Left hindlimb (tissue), 1 donor: ENCODE results near the gene SLC34A3.
A peak's percentile ranks its signal among the peaks of the same experiment; 100 is the strongest.

Source experiments
- DNase-seq: peaks from one replicate; pipeline ENCODE4 v3.0.0-alpha.2; 2018

The SLC34A3 gene

GRCh38 chr9:137198051-137198901 is 32.4 kb upstream of the SLC34A3 start:
- no peak for DNase-seq

GRCh38 chr9:137198902-137199283 is 31.8 kb upstream of the SLC34A3 start:
- no peak for DNase-seq

DNA sequence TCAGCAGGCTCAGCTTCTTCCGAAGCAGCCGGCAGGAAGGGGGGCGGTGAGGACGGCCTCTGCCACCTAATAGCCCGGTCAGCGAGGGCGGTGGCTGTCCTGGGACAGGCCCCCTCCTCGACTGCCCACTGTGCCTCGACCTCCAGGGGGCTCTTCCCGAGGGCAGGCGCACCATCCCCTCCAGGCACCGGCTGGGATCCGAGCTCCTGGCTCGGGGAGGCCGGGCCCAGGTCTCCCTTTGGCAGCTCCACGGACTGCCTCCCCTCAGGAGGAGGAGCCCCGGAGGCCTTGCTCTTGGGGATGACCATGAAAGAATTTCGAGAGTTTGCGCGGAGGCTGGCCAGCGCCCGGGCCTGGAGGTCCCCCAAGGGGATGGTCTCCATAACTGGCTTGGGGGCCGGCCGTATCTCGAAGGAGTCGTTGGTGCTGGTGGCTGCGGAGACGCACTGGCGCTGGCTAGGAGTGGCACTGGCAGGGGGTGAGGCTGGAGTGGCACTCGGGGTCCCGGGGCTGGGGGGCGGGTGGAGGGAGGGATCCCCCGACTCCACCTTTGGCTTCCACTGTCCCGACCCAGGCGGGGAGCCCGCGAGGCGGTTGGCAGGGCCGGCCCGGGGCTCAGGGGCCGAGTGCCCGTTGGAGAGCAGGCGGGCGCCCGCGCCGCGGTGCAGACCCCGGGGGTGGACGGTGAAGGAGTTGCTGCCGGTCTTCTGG is 31.1 kb upstream of the SLC34A3 start:
- DNase-seq, result no peak

DNA sequence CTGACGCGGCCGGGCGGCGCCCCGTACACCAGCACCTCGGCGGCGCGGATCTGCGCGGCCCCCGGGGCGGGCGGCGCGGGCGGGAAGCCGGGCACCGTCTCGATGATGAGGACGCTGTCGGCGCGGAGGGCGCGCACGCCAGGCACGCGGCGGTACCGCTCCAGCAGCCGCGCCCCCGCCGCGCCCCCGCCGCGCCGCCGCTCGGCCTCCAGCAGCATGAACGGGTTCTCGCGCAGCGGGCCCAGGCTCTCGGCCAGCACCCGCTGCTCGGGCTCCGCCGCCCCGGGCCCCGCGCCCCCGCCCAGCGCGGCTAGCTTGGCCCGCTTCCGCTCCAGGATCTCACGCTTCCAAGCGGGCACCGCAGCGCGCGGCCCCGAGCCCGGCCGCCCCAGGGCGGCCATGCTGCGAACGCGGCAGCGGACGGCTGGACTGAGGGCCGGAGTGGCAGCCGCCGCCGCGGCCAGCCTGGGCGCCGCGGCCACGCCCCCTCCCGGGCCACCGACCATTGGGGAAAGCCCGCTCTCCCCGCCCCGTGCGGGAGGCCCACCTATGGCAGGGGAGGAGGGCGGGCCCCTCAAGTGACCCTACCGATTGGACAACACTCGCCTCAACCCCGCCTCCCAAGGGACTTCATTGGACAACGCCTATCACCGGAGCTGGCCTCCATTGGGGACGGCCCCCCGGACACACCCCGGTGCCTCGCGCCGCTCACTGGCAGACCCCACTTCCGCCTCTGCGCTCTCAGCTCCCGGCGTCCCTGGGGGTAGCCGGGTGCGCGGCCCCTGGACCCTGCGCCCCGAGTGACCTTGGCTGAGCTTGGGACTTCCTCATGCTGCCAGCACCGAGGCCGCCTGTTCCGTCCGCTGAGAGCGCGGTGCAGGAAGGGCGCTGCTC is 30.1 kb upstream of the SLC34A3 start, which contains the start of gene TPRN:
Gene TPRN (minus strand): TSS at position 431 of the 894 bp plus-strand sequence. CDS start 30 bp downstream, at position 401.
- DNase-seq, result peak; percentile 98

DNA sequence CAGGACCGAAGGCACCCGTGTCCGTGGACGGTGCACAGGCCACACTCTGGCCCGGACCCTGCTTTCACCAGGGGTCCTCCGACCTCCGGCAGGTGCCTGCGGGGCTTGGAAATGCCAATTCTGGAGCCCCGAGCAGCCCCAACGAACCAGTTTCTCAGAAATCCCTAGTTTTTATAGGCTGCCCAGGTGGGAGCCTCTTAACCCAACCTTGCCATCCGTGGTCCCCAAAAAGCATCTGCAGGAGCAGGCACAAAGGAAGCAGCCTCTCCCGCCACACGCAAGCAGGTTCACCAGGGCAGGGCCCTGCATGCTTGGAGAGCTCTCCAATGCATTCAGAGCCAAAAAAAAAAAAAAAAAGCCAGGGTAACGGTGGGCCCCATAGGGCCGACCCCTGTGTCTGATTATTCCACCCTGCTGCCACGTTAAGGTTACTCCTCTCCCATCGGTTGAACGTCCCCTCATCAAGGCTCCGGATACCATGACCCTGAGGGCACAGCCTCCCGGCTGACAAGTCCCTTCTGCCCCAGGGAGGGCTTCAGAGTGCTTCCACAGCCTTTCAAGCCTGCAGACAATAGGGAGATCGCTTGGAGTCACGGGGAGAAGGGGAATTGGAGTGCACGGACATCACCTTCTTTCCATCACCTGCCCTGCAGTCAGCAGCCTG is 29.4 kb upstream of the SLC34A3 start:
- DNase-seq, result no peak

GRCh38 chr9:137202966-137203365 is 27.7 kb upstream of the SLC34A3 start:
- DNase-seq, result no peak

- no peak for DNase-seq
Measured at GRCh38 chr9:137204731-137205125, 26.0 kb upstream of the SLC34A3 start.

GRCh38 chr9:137205126-137206069 is 25.3 kb upstream of the SLC34A3 start, which contains the start of the genes NDOR1 and TMEM203:
Gene NDOR1, plus strand, starts transcription at chr9:137205700. Its CDS starts 78 bp downstream, at chr9:137205778.
Gene TMEM203, minus strand, starts transcription at chr9:137205648. Its CDS starts 234 bp downstream, at chr9:137205414.
- DNase-seq, result peak; percentile 92

- DNase-seq, result no peak
Measured at GRCh38 chr9:137206602-137207001, 24.1 kb upstream of the SLC34A3 start.

GRCh38 chr9:137211532-137211931 is 19.2 kb upstream of the SLC34A3 start:
- DNase-seq, result no peak

DNA sequence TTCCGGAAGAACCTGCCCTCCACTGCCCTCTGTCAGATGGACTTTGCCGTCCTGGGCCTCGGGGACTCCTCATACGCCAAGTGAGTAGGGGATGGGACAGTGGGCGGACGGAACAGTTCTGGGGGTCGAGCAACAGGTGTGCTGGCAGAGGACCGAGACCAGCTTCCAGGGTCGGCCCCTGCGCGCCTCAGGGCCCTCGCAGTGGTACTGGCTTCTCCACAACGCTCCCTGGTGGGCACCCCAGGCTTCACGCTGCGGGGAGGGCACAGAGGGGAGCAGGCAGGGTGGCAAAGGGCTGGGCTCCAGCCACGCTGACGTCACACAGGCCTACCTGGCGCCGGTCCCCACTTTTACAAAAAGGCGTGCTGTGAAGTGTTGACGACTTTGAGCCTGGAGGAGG is 18.2 kb upstream of the SLC34A3 start:
- no peak for DNase-seq

DNA sequence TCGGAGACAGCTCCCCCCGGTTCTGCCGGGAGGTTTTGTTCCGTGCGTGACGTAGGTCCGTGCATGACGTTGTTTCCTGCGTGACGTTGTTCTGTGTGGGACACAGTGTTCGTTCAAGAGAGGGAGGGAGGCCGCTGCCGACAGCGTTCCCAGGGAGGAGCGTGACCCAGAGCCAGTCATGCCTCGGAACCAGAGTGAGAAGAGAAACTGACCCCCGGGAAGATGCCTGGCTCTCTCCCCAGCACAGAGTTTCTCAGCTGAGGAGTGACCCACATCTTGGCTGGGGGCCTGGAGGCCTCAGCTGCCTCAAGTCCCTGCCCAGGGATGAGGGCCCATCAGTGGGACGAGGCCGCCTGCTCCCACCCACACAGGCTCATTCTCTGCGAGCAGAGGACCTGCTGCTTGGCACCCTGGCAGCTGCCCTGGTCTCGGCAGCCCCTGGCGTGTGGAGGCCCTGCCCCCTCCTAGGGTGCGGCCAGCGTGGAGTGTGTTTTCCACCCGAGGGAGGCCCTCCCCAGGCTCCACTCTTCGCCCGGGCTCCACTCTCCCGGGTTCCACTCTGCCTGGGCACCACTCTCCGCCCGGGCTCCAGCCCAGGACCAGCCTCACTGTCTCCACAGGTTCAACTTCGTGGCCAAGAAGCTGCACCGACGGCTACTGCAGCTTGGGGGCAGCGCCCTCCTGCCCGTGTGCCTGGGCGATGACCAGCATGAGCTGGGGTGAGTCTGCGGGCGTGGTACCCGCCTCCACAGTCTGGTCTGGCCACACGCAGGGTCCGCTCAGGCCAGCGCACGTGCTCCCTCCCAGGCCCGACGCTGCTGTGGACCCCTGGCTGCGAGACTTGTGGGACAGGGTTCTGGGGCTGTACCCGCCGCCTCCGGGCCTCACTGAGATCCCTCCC is 17.3 kb upstream of the SLC34A3 start:
- DNase-seq, result no peak

GRCh38 chr9:137214620-137215019 is 16.1 kb upstream of the SLC34A3 start:
- no peak for DNase-seq

DNA sequence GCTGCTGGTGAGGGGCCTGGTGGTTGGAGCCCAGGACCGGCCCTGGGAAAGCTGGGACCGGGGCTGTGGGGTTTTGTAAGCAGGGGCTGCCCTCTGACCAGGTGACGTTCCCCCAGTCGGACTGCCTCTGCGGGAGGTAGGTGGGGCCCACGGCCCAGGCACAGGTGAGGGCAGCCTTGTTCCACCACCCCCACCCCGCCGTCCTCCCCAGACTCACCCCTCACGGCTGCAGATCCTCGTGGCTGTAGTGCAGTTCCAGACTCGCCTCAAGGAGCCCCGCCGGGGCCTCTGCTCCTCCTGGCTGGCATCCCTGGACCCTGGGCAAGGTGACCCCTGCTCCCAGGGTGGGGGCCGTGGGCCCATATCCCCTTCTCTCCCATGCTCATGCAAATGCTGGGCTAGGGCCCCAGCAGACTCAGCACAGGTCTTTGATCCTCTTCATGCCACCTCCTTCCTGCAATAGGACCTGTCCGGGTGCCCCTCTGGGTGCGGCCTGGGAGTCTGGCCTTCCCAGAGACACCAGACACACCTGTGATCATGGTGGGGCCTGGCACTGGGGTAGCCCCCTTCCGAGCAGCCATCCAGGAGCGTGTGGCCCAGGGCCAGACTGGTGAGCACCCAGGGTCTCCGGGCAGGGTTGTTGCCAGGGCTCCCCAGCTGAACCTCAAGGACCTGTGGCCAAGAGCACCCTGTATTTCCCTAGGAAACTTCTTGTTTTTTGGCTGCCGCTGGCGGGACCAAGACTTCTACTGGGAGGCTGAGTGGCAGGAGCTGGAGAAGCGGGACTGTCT is 15.3 kb upstream of the SLC34A3 start:
- DNase-seq, result no peak

DNA sequence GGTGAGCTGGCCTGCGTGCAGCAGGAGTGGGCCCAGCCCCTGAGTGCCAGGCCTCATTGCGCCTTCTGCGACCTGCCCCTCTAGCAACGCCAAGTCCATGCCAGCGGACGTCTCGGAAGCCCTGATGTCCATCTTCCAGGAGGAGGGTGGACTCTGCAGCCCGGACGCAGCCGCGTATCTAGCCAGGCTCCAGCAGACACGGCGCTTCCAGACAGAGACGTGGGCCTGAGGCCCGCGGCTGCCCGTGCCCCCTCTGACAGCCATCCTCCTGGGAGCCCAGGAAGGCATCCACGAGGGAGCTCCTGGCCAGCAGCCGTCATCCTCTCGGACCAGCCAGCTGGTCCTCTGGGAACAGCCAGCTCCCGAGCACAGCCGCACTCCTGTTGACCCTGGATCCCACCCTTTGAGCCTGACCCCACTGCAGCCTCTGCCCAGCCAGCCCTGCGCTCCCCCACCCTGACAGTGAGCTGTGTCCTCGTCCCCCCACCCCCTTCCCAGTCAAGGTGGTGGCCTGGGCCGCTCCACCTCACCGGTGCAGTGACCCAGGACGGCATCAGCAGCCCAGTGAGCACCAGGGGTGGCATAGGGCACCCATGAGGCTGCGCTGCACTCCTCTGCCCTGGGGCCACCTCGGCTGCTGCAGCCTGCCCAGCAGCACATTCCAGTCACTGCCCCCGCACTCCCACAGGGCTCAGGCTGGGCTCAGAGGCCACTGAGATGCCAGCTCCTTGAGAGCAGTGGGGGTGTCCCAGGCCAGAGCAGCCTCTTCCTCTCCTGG is 14.3 kb upstream of the SLC34A3 start:
- no peak for DNase-seq

- no peak for DNase-seq
Measured at GRCh38 chr9:137217276-137218211, 13.2 kb upstream of the SLC34A3 start.

DNA sequence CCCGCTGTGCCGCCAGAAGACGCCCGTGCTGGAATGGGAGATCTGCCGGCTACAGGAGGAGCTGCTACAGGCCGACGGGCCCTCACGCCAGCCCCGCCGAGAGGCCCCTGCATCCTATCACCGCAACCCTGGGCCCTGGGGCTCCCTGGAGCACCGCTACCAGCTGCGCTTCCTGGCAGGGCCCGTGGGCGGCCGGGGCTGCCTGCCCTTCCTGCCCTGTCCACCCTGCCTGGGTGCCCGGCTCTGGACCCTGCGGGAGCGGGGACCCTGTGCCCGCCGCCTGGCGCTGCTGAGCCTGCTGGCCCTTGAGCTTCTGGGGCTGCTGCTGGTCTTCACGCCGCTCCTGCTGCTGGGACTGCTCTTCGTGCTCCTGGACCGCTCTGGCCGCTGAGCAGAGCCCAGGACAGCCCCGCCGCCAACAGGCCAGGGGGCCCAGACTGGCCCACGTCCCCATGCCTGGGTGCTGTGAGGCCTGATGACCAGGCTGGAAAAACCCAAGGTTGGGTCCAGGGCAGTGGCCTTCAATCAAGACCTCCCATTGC is 12.4 kb upstream of the SLC34A3 start:
- no peak for DNase-seq
